Measurements from ENCODE around the gene ANGEL2.

ANGEL2 gene, protein sequence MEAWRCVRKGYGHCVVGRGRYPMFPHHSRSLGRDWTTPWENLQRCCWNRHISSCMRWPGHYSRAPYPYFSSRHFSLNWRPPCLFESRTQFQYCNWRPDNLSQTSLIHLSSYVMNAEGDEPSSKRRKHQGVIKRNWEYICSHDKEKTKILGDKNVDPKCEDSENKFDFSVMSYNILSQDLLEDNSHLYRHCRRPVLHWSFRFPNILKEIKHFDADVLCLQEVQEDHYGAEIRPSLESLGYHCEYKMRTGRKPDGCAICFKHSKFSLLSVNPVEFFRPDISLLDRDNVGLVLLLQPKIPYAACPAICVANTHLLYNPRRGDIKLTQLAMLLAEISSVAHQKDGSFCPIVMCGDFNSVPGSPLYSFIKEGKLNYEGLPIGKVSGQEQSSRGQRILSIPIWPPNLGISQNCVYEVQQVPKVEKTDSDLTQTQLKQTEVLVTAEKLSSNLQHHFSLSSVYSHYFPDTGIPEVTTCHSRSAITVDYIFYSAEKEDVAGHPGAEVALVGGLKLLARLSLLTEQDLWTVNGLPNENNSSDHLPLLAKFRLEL

DNA sequence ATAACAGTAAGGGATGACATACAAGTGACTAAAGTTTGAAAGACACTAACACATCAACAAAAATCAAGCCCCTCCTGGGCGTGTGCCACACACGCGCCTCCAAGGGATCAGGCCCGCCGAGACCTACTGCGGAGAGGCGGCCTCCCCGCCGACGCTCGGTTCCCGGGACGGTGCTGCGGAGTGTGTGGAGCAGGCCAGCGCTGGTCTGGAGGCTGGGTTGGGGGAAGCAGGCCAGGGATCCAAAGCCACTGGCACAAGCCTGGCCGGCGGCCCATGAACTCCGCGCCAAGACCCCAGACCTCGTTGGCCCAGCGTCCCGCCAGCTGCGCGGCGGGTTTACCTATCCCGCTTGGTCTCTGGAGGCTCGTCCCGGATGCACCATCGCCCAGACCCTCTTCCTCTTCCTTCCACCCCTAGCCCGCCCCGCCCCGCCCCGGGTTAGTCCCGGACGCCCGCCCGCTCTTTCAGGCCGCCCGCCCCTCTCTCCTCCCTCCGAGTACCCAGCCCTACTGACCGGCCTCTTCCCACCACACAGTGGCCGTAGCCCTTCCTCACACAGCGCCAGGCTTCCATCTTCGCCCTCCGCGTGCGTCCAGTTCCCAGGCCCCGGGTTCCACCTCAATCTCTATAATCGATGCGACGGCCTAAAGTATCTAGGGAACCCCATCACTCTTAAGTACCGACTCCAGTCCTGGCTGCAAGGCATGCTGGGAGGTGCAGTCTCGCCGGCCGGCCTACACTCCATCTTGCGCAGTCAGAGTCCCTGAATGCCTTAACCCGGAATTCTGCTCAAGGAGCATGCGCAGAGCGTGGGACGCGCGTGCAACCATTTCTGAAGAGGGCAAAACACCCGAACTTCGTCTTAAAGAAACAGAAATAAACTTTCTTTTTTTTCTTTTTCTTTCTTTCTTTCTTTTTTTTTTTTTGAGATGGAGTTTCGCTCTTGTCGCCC is at the start of gene ANGEL2:
ANGEL2 (minus strand) TSS at position 769 of the 952 bp plus-strand sequence; CDS start at position 573, 196 bp downstream.
- Mint-ChIP-seq H3K36me3 (ENCODE audit: low read depth) (peaks cover 25% of the 10 kb centered on the region), H3K4me3 (peak within 1 kb of the TSS; percentile 100), H3K27ac (peak within 1 kb of the TSS; percentile 100), H3K9me3 (no peaks in the 10 kb centered on the region), H3K27me3 (ENCODE audit: low read depth) (peaks cover 8% of the 10 kb centered on the region), H3K4me1 (ENCODE audit: low read depth) (peaks cover 21% of the 10 kb centered on the region)

DNA sequence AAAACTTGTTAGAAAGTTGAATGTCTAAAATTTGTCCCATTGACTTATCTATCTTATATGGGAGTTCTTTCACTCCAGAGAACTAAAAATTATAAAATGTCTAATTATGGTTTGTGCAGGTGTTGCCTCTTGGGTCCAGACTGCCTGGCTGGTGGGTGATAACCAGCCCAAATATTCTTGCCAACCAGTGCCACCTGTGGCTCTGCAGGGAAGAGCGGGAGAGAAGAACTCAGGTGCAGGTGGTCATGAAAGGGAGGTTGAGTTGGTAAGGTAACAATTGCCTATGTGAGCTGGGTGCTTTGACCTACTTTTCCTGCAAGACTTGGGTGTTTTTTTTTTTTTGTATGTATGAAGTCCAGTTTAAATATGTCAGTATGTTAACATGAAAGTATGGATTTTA is 45.6 kb upstream of the ANGEL2 start:
- H3K36me3 Mint-ChIP-seq (ENCODE audit: low read depth), result peaks cover 7% of the 10 kb centered on the region
- peaks cover 6% of the 10 kb centered on the region for H3K4me1 Mint-ChIP-seq (ENCODE audit: low read depth)
- no peaks in the 10 kb centered on the region for H3K27me3 Mint-ChIP-seq (ENCODE audit: low read depth)
- H3K27ac Mint-ChIP-seq, result no peak overlapping the region
- H3K4me3 Mint-ChIP-seq, result no peak overlapping the region
- peaks cover 4% of the 10 kb centered on the region for H3K9me3 Mint-ChIP-seq

DNA sequence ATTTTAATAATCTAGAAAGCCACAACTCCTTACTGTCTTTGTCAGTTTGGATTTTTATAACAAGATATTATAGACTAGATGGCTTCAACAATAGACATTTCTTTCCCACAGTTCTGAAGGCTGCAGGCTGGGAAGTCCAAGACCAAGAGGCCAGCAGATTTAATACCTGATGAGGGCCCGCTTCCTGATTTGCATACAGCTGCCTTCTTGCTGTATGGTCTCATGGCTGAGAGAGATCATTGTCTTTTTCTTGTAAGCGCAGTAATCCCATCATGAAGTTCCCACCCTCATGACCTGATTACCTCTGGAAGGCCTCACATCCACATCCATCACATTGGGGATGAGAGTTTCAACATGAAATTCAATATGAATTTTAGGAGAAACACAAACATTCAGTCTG is 45.2 kb upstream of the ANGEL2 start:
- Mint-ChIP-seq H3K4me1 (ENCODE audit: low read depth) (peaks cover 6% of the 10 kb centered on the region), H3K9me3 (peaks cover 4% of the 10 kb centered on the region), H3K27me3 (ENCODE audit: low read depth) (no peaks in the 10 kb centered on the region), H3K4me3 (no peak overlapping the region), H3K36me3 (ENCODE audit: low read depth) (peaks cover 7% of the 10 kb centered on the region), H3K27ac (no peak overlapping the region)

DNA sequence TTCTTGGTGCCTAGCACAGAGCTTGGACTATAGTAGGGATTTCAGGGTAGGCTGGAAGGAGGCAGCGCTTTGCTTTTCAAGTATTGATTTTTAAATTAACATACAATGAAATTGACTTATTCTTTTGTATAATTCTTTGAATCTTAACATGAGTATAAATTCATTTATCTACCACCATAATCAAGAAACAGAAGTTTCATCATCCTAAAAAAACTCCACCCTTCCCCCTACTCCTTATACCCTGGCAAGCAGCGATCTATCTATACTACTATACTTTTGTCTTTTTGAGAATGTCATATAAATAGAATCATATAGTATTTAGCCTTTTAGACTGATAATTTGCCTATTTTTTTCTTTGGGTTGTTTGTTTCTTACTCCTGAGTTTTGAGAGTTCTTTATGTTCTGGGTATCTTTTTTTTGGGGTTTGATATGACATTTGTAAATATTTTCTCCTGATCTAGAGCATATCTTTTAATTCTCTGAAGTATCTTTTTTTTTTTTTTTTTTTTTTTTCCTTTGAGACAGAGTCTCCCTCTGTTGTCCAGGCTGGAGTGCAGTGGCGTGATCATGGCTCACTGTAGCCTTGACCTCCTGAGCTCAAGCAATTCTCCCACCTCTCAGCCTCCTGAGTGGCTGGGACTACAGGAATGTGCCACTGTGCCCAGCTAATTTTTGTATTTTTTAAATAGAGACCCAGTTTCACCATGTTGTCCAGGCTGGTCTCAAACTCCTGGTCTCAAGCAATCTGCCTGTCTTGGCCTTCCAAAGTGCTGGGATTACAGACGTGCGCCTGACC is 41.8 kb upstream of the ANGEL2 start:
- H3K27me3 Mint-ChIP-seq (ENCODE audit: low read depth), result no peaks in the 10 kb centered on the region
- no peak overlapping the region for H3K4me3 Mint-ChIP-seq
- H3K4me1 Mint-ChIP-seq (ENCODE audit: low read depth), result peaks cover 17% of the 10 kb centered on the region
- peaks cover 4% of the 10 kb centered on the region for H3K9me3 Mint-ChIP-seq
- H3K36me3 Mint-ChIP-seq (ENCODE audit: low read depth), result peaks cover 10% of the 10 kb centered on the region
- no peak overlapping the region for H3K27ac Mint-ChIP-seq

DNA sequence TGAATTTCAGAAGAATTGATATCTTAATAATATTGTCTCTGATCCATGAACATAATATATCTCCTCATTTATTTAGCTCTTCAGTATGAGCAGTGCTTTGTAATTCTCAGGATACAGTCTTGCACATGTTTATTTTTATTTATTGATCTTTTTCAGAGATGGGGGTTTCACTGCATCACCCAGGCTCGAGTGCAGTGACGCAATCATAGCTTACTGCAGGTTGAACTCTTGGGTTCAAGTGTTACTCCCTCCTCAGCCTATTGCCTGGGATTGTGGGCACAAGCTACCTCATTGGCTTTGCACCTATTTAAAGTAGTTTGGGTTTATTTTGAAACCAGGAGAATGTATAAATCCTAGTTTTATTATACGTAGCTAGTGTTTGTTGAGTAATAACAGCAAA is 40.1 kb upstream of the ANGEL2 start:
- Mint-ChIP-seq H3K4me3 (no peak overlapping the region), H3K36me3 (ENCODE audit: low read depth) (peaks cover 15% of the 10 kb centered on the region), H3K27me3 (ENCODE audit: low read depth) (no peaks in the 10 kb centered on the region), H3K27ac (no peak overlapping the region), H3K9me3 (peaks cover 6% of the 10 kb centered on the region), H3K4me1 (ENCODE audit: low read depth) (peaks cover 24% of the 10 kb centered on the region)

DNA sequence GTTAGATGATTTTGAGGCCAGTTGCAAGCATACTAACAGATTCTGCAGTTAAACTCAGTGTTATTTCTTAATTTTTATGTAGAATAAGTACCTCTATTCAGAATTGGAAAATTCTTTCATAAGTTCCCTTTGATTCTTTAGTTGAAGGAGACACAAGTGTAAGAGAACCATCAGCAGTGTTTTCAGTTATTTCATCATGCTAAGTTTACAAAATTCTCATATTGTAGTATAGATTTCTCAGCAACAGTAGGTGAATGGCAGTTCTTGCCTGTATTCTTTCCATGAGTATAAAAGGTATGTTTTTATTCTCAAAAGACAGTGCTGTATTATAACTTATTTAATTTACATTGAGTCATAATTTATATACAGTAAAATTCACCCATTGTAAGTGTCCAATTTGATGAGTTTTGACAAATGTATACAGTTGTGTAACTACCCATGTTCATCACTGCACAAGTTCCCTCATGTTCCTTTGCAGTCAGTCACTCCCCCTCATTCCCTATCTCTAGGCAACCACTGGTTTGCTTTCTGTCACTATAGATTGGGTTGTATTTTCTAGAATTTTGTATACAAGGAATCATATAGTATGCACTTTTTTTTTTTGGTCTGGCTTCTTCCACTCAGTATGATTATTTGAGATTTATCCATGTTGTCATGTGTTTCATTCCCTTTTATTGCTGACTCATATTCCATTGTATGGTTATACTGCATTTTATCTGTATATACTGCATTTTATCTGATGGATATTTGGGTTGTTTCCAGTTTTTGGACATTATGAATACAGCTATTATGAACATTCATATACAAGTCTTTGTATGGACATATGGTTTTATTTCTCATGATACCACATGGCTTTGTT is 39.3 kb upstream of the ANGEL2 start:
- Mint-ChIP-seq H3K27ac (no peak overlapping the region), H3K27me3 (ENCODE audit: low read depth) (no peaks in the 10 kb centered on the region), H3K4me3 (no peak overlapping the region), H3K4me1 (ENCODE audit: low read depth) (peaks cover 32% of the 10 kb centered on the region), H3K36me3 (ENCODE audit: low read depth) (peaks cover 20% of the 10 kb centered on the region), H3K9me3 (peaks cover 14% of the 10 kb centered on the region)

DNA sequence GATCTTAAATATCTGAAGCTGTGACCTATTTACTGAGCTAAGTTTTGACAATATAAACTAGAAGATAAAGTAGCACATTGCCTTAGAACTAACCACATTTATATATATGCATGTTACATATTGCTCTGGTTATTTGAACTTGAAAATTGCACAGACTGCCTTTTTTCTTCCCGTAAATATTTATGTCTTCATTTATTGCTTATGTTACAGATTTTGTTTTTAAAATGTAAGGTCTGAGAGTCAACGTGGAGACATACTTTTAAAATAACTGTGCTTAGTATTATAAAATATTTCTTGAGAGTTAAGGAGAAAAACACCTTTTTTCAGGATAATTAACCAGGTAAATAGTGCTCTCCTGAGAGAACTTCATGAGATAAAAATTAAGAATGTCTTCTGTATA is 38.5 kb upstream of the ANGEL2 start:
- Mint-ChIP-seq H3K36me3 (ENCODE audit: low read depth) (peaks cover 19% of the 10 kb centered on the region), H3K4me1 (ENCODE audit: low read depth) (peaks cover 31% of the 10 kb centered on the region), H3K27me3 (ENCODE audit: low read depth) (peaks cover under 1% of the 10 kb centered on the region), H3K9me3 (peaks cover 15% of the 10 kb centered on the region), H3K27ac (no peak overlapping the region), H3K4me3 (no peak overlapping the region)

DNA sequence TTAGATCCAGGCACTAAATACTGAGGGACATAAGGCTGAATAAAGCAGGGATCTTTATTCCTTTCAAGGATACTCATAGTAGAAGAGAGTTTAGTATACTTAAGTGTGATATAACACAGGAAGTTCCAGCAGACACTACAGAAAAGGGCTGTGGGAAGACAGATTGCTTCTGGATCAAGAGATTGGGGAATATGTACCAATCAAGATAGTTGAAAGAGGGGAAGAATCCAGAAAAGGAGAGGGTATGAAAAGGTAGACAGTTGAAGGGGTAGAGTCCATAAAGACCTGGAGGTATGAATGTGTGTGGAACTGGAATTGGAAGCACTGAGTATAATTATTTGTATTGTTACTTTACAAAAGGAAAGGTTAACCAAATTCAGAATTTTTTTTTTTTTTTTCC is 37.8 kb upstream of the ANGEL2 start:
- Mint-ChIP-seq H3K27ac (no peak overlapping the region), H3K4me1 (ENCODE audit: low read depth) (peaks cover 31% of the 10 kb centered on the region), H3K27me3 (ENCODE audit: low read depth) (peaks cover 7% of the 10 kb centered on the region), H3K4me3 (no peak overlapping the region), H3K36me3 (ENCODE audit: low read depth) (peaks cover 18% of the 10 kb centered on the region), H3K9me3 (peaks cover 19% of the 10 kb centered on the region)

DNA sequence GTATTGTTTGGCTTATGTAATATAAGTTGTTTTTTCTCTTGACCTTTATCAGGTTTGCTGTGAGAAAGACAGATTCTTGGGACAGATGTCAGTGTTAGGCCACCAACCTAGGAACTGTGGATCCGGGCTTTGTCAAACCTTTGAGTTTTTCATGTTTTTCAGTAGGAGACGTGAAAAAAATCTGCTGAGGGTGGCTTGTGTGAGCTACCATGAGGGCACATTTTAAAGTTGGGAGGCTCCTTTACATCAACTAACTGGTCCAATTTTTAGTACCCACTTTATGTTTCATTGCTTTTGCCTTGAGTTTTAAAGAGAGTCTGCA is 36.2 kb upstream of the ANGEL2 start:
- Mint-ChIP-seq H3K4me3 (peak overlapping the region; percentile 99), H3K36me3 (ENCODE audit: low read depth) (peaks cover 19% of the 10 kb centered on the region), H3K27me3 (ENCODE audit: low read depth) (peaks cover 16% of the 10 kb centered on the region), H3K9me3 (peaks cover 22% of the 10 kb centered on the region), H3K4me1 (ENCODE audit: low read depth) (peaks cover 28% of the 10 kb centered on the region), H3K27ac (peak overlapping the region; percentile 92)

DNA sequence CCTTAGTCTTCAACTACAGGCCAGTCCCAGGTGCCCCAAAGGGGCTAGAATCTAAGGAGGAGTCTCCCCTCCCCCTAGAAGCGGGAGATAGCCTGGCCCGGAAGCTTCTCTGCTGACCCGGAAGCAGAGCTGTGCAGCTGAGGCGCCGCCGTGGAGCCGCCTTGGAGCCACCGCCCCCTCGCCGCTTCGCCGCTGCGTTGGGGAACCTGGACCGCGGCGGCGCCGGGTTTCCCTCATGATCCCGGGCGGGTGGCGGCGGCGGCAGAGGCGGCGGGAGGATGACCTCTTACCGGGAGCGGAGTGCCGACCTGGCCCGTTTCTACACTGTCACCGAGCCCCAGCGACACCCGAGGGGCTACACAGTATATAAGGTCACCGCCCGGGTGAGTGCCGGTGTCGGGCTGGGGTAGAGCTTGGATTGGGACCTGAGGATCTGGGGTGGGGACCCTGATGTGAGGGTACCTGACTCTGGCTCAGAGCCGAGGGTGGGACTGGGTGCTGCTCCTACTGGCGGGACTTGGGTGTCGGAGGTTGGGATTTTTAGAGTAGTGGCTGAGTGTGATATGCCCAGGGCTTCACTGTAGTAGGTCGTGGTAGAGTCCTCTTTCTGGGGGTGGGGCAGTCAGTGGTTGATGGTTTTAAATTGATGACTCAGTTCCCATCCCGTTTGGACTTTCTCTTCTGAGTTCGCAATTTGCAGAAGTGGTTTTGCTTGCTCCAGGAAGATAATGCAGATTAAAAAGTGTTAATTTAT is 35.6 kb upstream of the ANGEL2 start, which contains the start of gene RPS6KC1:
RPS6KC1 (plus strand) TSS at position 115 of the 754 bp plus-strand sequence; CDS start at position 279, 164 bp downstream.
- H3K27ac Mint-ChIP-seq, result peak within 1 kb of the TSS; percentile 92
- peaks cover 19% of the 10 kb centered on the region for H3K36me3 Mint-ChIP-seq (ENCODE audit: low read depth)
- peaks cover 28% of the 10 kb centered on the region for H3K4me1 Mint-ChIP-seq (ENCODE audit: low read depth)
- peak within 1 kb of the TSS; percentile 99 for H3K4me3 Mint-ChIP-seq
- peaks cover 16% of the 10 kb centered on the region for H3K27me3 Mint-ChIP-seq (ENCODE audit: low read depth)
- H3K9me3 Mint-ChIP-seq, result peaks cover 22% of the 10 kb centered on the region

DNA sequence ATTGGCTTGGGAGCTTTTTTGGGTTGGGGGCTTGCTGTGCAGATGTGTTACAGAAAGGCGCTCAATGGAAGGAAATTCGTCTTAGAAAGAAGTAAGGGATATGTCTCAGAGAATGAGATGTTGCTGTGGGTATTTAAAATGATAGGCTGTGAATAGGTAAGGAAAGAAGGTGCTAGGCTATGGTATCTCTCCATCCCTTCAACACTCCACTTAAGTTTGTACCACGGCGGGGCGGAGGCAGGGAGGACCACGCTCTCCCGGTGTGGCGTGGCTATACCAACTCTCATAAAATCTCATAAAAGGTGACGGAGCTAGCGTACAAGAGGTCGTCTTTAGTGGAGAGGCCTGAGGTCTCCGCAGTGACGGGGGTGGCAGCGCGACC is 35.1 kb upstream of the ANGEL2 start:
- Mint-ChIP-seq H3K27me3 (ENCODE audit: low read depth) (peaks cover 16% of the 10 kb centered on the region), H3K36me3 (ENCODE audit: low read depth) (peaks cover 19% of the 10 kb centered on the region), H3K4me1 (ENCODE audit: low read depth) (peaks cover 28% of the 10 kb centered on the region), H3K9me3 (peaks cover 22% of the 10 kb centered on the region), H3K4me3 (peak overlapping the region; percentile 99), H3K27ac (peak overlapping the region; percentile 88)

DNA sequence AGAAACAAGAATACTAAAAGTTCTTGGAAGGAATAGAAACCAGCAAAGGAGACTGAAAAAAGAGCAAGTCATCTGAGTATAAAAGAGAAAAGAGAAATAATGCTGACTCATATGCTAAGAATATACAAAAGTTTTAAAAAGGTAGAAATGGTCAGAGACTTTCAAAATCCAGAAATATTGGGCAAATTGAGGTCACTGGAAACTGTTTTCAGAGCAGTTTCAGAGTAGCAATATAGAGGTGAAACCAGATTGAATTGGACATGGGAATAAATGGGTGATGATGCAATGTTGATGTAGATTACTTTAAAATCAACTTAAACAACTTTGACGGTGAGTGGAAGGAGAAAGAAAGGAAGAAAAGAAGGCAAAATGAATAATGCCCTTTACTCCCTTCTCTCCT is 33.6 kb upstream of the ANGEL2 start:
- peaks cover 22% of the 10 kb centered on the region for H3K9me3 Mint-ChIP-seq
- no peak overlapping the region for H3K4me3 Mint-ChIP-seq
- peaks cover 16% of the 10 kb centered on the region for H3K27me3 Mint-ChIP-seq (ENCODE audit: low read depth)
- peaks cover 25% of the 10 kb centered on the region for H3K4me1 Mint-ChIP-seq (ENCODE audit: low read depth)
- peaks cover 16% of the 10 kb centered on the region for H3K36me3 Mint-ChIP-seq (ENCODE audit: low read depth)
- no peak overlapping the region for H3K27ac Mint-ChIP-seq
